Keratinocyte (primary cell): ENCODE data around the gene ZNF723. TPM values are rescaled to one million over a fixed set of nuclear protein-coding genes. Genes with fewer than 3 reads are reported as not detected.

ENCODE experiments used
- DNase-seq: peaks from one replicate; pipeline ENCODE4 v3.0.0-alpha.2; 2011; ENCODE audit warnings: low read depth, missing footprints, low spot score
- FAIRE-seq: peaks from 2 replicates; lab custom pipeline; 2011; peaks lifted over from hg19 to GRCh38; lab: Jason Lieb, UNC
- H2AFZ ChIP-seq: 2 replicates; pipeline ENCODE4 v1.6.0; 2012; ENCODE audit warnings: low read length, control low read depth, inconsistent platforms; ENCODE audit not compliant: control insufficient read depth
- H3K27ac ChIP-seq: 2 replicates; pipeline ENCODE4 v1.5.1; 2011; ENCODE audit warnings: low read length; ENCODE audit not compliant: control insufficient read depth, insufficient read depth
- H3K27me3 ChIP-seq: 3 replicates; pipeline ENCODE4 v1.6.0; 2011; ENCODE audit warnings: low read length; ENCODE audit not compliant: control insufficient read depth, insufficient read depth; ENCODE audit errors: extremely low read depth
- H3K36me3 ChIP-seq, 2 experiments: 2 replicates in 1 of 2; 3 replicates in 1 of 2; pipeline ENCODE4 v1.5.1; 2011; ENCODE audit warnings: low read length in 2 of 2, mild to moderate bottlenecking in 1 of 2; ENCODE audit not compliant: control insufficient read depth in 2 of 2, insufficient read depth in 2 of 2; ENCODE audit errors: extremely low read depth in 1 of 2
- H3K4me1 ChIP-seq: 3 replicates; pipeline ENCODE4 v1.5.1; 2011; ENCODE audit warnings: low read length; ENCODE audit not compliant: control insufficient read depth, insufficient read depth; ENCODE audit errors: extremely low read depth
- H3K4me2 ChIP-seq: 3 replicates; pipeline ENCODE4 v1.6.0; 2011; ENCODE audit warnings: low read depth, low read length; ENCODE audit not compliant: control insufficient read depth, insufficient read depth; ENCODE audit errors: extremely low read depth
- H3K4me3 ChIP-seq, 3 experiments: fragments of 200-600 bp in 1 of 3; sonication (generic) in 1 of 3; 2 replicates in 2 of 3; 3 replicates in 1 of 3; pipeline ENCODE4 v1.5.1; 2011 to 2016; ENCODE audit warnings: low read length in 3 of 3, mild to moderate bottlenecking in 3 of 3, control low read depth in 2 of 3, inconsistent platforms in 1 of 3, low read depth in 1 of 3, mixed read lengths in 1 of 3, mixed run types in 1 of 3, moderate library complexity in 1 of 3; ENCODE audit not compliant: control insufficient read depth in 2 of 3, insufficient read depth in 2 of 3; ENCODE audit errors: extremely low read depth in 1 of 3
- H3K79me2 ChIP-seq: 2 replicates; pipeline ENCODE4 v1.6.0; 2012; ENCODE audit warnings: low read length; ENCODE audit not compliant: control insufficient read depth, insufficient read depth
- H3K9ac ChIP-seq: 3 replicates; pipeline ENCODE4 v1.6.0; 2011; ENCODE audit warnings: low read length; ENCODE audit not compliant: control insufficient read depth, insufficient read depth; ENCODE audit errors: extremely low read depth
- H3K9me1 ChIP-seq: 3 replicates; pipeline ENCODE4 v1.6.0; 2011; ENCODE audit warnings: low read length; ENCODE audit not compliant: control insufficient read depth, insufficient read depth; ENCODE audit errors: extremely low read depth
- H3K9me3 ChIP-seq: 2 replicates; pipeline ENCODE4 v1.5.1; 2012; ENCODE audit warnings: low read depth, low read length; ENCODE audit not compliant: control insufficient read depth
- H4K20me1 ChIP-seq: 3 replicates; pipeline ENCODE4 v1.6.0; 2011; ENCODE audit warnings: low read length; ENCODE audit not compliant: control insufficient read depth, insufficient read depth; ENCODE audit errors: extremely low read depth
- CTCF ChIP-seq, 3 experiments: IDR thresholded peaks in 1 of 3; conservative IDR thresholded peaks in 1 of 3; optimal IDR thresholded peaks in 1 of 3; 2 replicates in 2 of 3; 3 replicates in 1 of 3; pipeline versions ENCODE3 to v1.5.1; 2011; ENCODE audit warnings: low read length in 3 of 3, mild to moderate bottlenecking in 3 of 3, moderate library complexity in 2 of 3, control low read depth in 1 of 3, inconsistent platforms in 1 of 3; ENCODE audit not compliant: insufficient read depth in 2 of 3; ENCODE audit errors: extremely low read depth in 1 of 3
- EZH2 ChIP-seq: IDR thresholded peaks from one replicate; pipeline ENCODE4 v1.6.1; 2012; ENCODE audit warnings: inconsistent platforms, mild to moderate bottlenecking, low read length, moderate library complexity
- dilution Hi-C: fragments of 300-500 bp; cut with MboI; formaldehyde crosslinking; loops from one replicate; pipeline ENCODE4 v1.7.0; 2020; ENCODE audit warnings: low sequenced_read_pairs; ENCODE audit not compliant: extremely low pct_ligation_motif_present
- polyA plus RNA-seq, 5 experiments: library from polyadenylated mRNA; depleted of rRNA in 3 of 5; stranded (reverse) in 3 of 5; stranded (forward) in 1 of 5; unstranded in 1 of 5; fragments of >200 nt; gene quantifications; 1 replicate in 1 of 5; 2 replicates in 3 of 5; 3 replicates in 1 of 5; pipeline versions ENCODE4 v1.2.1 to v1.2.3, GENCODE V29; 2011 to 2012; ENCODE audit warnings: missing spikeins in 2 of 5, low read depth in 1 of 5, low replicate concordance in 1 of 5

Gene ZNF723
- polyA plus RNA-seq, 1 donor (not counting 4 experiments of a cell fraction or from before 2014, with no cell fraction given), result not detected

DNA sequence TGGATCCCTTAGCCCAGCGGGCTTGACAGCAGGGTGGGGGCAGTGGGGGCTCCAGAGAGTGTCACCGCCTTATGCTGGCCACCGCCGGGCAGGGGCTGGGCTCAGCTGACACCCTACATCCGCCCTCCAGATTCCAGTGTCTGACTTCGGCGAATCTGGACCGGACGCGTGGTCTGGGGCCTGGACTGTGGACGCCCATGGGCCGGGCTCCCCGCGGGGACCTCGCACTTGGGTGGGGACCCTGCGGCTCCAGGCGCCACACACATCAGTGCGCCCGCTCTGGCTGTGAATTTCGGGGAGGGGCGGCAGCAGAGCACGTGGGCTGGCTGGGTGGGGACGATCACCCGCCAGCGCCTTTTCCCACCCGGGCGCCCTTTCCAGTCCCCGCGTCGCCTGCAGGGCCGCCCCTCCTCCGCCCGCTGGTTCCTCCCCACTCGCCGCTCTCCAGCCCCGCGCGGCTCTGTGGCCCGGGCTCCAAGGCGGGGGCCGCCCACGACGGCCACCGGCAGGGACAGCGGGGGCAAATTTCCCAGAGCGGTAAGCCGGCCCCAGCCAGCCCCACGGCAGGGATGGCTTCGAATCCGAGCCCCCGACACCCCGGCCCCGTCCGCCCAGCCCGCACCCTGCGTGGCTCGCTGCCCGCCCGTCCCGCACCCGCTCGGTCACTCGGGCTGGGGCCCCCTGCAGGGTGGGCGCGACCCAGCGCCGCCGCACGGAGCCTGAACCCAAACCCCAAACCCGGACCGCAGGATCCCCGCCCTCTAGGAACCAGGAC, 24.8 kb upstream of the ZNF723 start:
- H3K27me3 ChIP-seq, result no peaks in the 10 kb centered on the region
- no peak overlapping the region for H3K27ac ChIP-seq
- no peaks in the 10 kb centered on the region for H4K20me1 ChIP-seq
- peaks cover 6% of the 10 kb centered on the region for H3K9me3 ChIP-seq
- no peak for TF ChIP-seq EZH2
- TF ChIP-seq CTCF (optimal IDR thresholded peaks at IDR 0.05 in 1 of 3, IDR thresholded peaks at IDR 0.05 in 1 of 3, conservative IDR thresholded peaks at IDR 0.05 in 1 of 3; ENCODE audit: extremely low read depth in 1 of 3, insufficient read depth in 2 of 3, low read length in 3 of 3), result no peak
- no peak overlapping the region for H3K9ac ChIP-seq
- H3K4me1 ChIP-seq, result no peaks in the 10 kb centered on the region
- DNase-seq, result no peak
- H2AFZ ChIP-seq, result no peak overlapping the region
- FAIRE-seq, result no peak
- H3K4me2 ChIP-seq, result no peak overlapping the region
- dilution Hi-C loops, result no loop called here
- no peaks in the 10 kb centered on the region for H3K36me3 ChIP-seq
- H3K9me1 ChIP-seq, result no peaks in the 10 kb centered on the region
- H3K79me2 ChIP-seq, result no peaks in the 10 kb centered on the region
- no peak overlapping the region for H3K4me3 ChIP-seq

GRCh38 chr19:22814124-22814523, 18.0 kb upstream of the ZNF723 start:
- dilution Hi-C loops, result no loop called here
- Histone ChIP-seq H3K4me1 (no peaks in the 10 kb centered on the region), H3K9me3 (peaks cover 6% of the 10 kb centered on the region), H2AFZ (no peak overlapping the region), H3K9me1 (no peaks in the 10 kb centered on the region), H3K36me3 (no peaks in the 10 kb centered on the region), H3K4me3 (no peak overlapping the region), H3K27me3 (no peaks in the 10 kb centered on the region), H3K9ac (no peak overlapping the region), H3K79me2 (no peaks in the 10 kb centered on the region), H4K20me1 (no peaks in the 10 kb centered on the region), H3K4me2 (no peak overlapping the region), H3K27ac (no peak overlapping the region)
- FAIRE-seq (no peak), DNase-seq (no peak)
- no peak for TF ChIP-seq EZH2
- TF ChIP-seq CTCF (optimal IDR thresholded peaks at IDR 0.05 in 1 of 3, IDR thresholded peaks at IDR 0.05 in 1 of 3, conservative IDR thresholded peaks at IDR 0.05 in 1 of 3; ENCODE audit: extremely low read depth in 1 of 3, insufficient read depth in 2 of 3, low read length in 3 of 3), result no peak
